ENCODE results near the gene TAF11. TPM values are rescaled to one million over a fixed set of nuclear protein-coding genes. Genes with fewer than 3 reads are reported as not detected.

The TAF11 gene
- total RNA-seq, 2 experiments from 2014 or later = 30.1 to 41.5 TPM

GRCh38 chr6:34930221-34930620, 42.4 kb upstream of the TAF11 start:
- BruUV-seq (replicated peaks) = no TSS peak
- no peak for TF ChIP-seq CTCF (conservative IDR thresholded peaks at IDR 0.05; ENCODE audit: low read length)
- no peak for TF ChIP-seq EZH2phosphoT487 (IDR thresholded peaks at IDR 0.05; ENCODE audit: borderline replicate concordance, low read depth, low read length)
- intact Hi-C loops (cut with micrococcal nuclease; ENCODE audit: unreplicated experiment) = no loop called here
- Histone ChIP-seq H4K20me1 (ENCODE audit: insufficient read depth, low read length) (no peaks in the 10 kb centered on the region; the same call in 1 of the 2 replicates), H3K4me3 (ENCODE audit: low read depth, low read length, poor library complexity, severe bottlenecking) (no peak overlapping the region), H2AFZ (ENCODE audit: low read length) (no peak overlapping the region), H3K9me3 (ENCODE audit: low read length) (no peaks in the 10 kb centered on the region), H3K79me2 (ENCODE audit: insufficient read depth, low read depth, low read length) (no peaks in the 10 kb centered on the region), H3K27ac (ENCODE audit: low read depth, low read length, poor library complexity, severe bottlenecking) (no peak overlapping the region), H3K36me3 (ENCODE audit: insufficient read depth, low read length) (no peaks in the 10 kb centered on the region), H3K4me2 (ENCODE audit: low read length) (no peak overlapping the region), H3K9me2 (ENCODE audit: insufficient read depth, low read length) (no peaks in the 10 kb centered on the region), H3K4me1 (ENCODE audit: insufficient read depth, low read length, poor library complexity, severe bottlenecking) (peaks cover 3% of the 10 kb centered on the region)
- DNase-seq (ENCODE audit: low spot score) = no peak
- CTCF ChIA-PET (ENCODE audit: unreplicated experiment) = no interaction called here
- POLR2A ChIA-PET = no interaction called here

GRCh38 chr6:34929241-34929978, 41.6 kb upstream of the TAF11 start:
- ChIA-PET POLR2A (no interaction called here), CTCF (ENCODE audit: unreplicated experiment) (no interaction called here)
- Histone ChIP-seq H3K79me2 (ENCODE audit: insufficient read depth, low read depth, low read length) (no peaks in the 10 kb centered on the region), H3K27ac (ENCODE audit: low read depth, low read length, poor library complexity, severe bottlenecking) (no peak overlapping the region), H3K9me2 (ENCODE audit: insufficient read depth, low read length) (no peaks in the 10 kb centered on the region), H3K4me1 (ENCODE audit: insufficient read depth, low read length, poor library complexity, severe bottlenecking) (no peaks in the 10 kb centered on the region), H2AFZ (ENCODE audit: low read length) (no peak overlapping the region), H3K9me3 (ENCODE audit: low read length) (no peaks in the 10 kb centered on the region), H4K20me1 (ENCODE audit: insufficient read depth, low read length) (no peaks in the 10 kb centered on the region; the same call in 1 of the 2 replicates), H3K4me3 (ENCODE audit: low read depth, low read length, poor library complexity, severe bottlenecking) (no peak overlapping the region), H3K4me2 (ENCODE audit: low read length) (no peak overlapping the region), H3K36me3 (ENCODE audit: insufficient read depth, low read length) (no peaks in the 10 kb centered on the region)
- TF ChIP-seq CTCF (conservative IDR thresholded peaks at IDR 0.05; ENCODE audit: low read length) = no peak
- TF ChIP-seq EZH2phosphoT487 (IDR thresholded peaks at IDR 0.05; ENCODE audit: borderline replicate concordance, low read depth, low read length) = no peak
- no peak for DNase-seq (ENCODE audit: low spot score)
- BruUV-seq (replicated peaks) = no TSS peak
- intact Hi-C loops (cut with micrococcal nuclease; ENCODE audit: unreplicated experiment) = no loop called here

GRCh38 chr6:34928695-34929094, 40.9 kb upstream of the TAF11 start:
- no peak overlapping the region for H3K4me2 ChIP-seq (ENCODE audit: low read length)
- no peak overlapping the region for H3K4me3 ChIP-seq (ENCODE audit: low read depth, low read length, poor library complexity, severe bottlenecking)
- H3K79me2 ChIP-seq (ENCODE audit: insufficient read depth, low read depth, low read length) = no peaks in the 10 kb centered on the region
- ChIA-PET POLR2A (no interaction called here), CTCF (ENCODE audit: unreplicated experiment) (no interaction called here)
- no peaks in the 10 kb centered on the region for H3K4me1 ChIP-seq (ENCODE audit: insufficient read depth, low read length, poor library complexity, severe bottlenecking)
- H3K9me2 ChIP-seq (ENCODE audit: insufficient read depth, low read length) = no peaks in the 10 kb centered on the region
- intact Hi-C loops (cut with micrococcal nuclease; ENCODE audit: unreplicated experiment) = no loop called here
- H2AFZ ChIP-seq (ENCODE audit: low read length) = no peak overlapping the region
- H3K36me3 ChIP-seq (ENCODE audit: insufficient read depth, low read length) = no peaks in the 10 kb centered on the region
- H4K20me1 ChIP-seq (ENCODE audit: insufficient read depth, low read length) = no peaks in the 10 kb centered on the region; the same call in 1 of the 2 replicates
- no TSS peak for BruUV-seq (replicated peaks)
- no peak overlapping the region for H3K27ac ChIP-seq (ENCODE audit: low read depth, low read length, poor library complexity, severe bottlenecking)
- no peaks in the 10 kb centered on the region for H3K9me3 ChIP-seq (ENCODE audit: low read length)
- TF ChIP-seq EZH2phosphoT487 (IDR thresholded peaks at IDR 0.05; ENCODE audit: borderline replicate concordance, low read depth, low read length) = no peak
- TF ChIP-seq CTCF (conservative IDR thresholded peaks at IDR 0.05; ENCODE audit: low read length) = no peak
- DNase-seq (ENCODE audit: low spot score) = no peak
